ENCODE measurements around the gene REXO1. TPM values are rescaled to one million over a fixed set of nuclear protein-coding genes. Genes with fewer than 3 reads are reported as not detected.

The REXO1 gene
- total RNA-seq, 1 experiment from 2014 or later: 61.1 TPM

GRCh38 chr19:1766800-1767352, 81.4 kb downstream of the REXO1 start (continued):
- no peak for TF ChIP-seq MLX (CRISPR knock-in tag; IDR thresholded peaks at IDR 0.05)
- no peak for TF ChIP-seq ZNF425 (CRISPR knock-in tag; conservative IDR thresholded peaks at IDR 0.05)
- no peak for TF ChIP-seq OVOL2 (CRISPR knock-in tag; IDR thresholded peaks at IDR 0.05; ENCODE audit: borderline replicate concordance)
- no peak for TF ChIP-seq ZNF121 (CRISPR knock-in tag; IDR thresholded peaks at IDR 0.05)

GRCh38 chr19:1765904-1766799, 82.1 kb downstream of the REXO1 start:
- peaks cover 8% of the 10 kb centered on the region for H3K36me3 Mint-ChIP-seq
- ChIA-PET CTCF (interaction anchor here (0.6 to 9.4 kb wide), 13 partner anchors 11 to 251 kb away, joined by 3 to 161 read pairs (median 7); no protein-coding TSS in a partner anchor), POLR2A (interaction anchor here (0.7 kb wide), 1 partner anchor 551 kb away, joined by 3 read pairs; no protein-coding TSS in a partner anchor)
- H3K4me1 Mint-ChIP-seq: peaks cover 11% of the 10 kb centered on the region
- no peak for DNase-seq (ENCODE audit: low spot score)
- H3K4me3 Mint-ChIP-seq: no peak overlapping the region
- TF ChIP-seq IRF2 (CRISPR knock-in tag; IDR thresholded peaks at IDR 0.05; ENCODE audit: borderline replicate concordance, low read depth) (no peak), GABPB1 (CRISPR knock-in tag; IDR thresholded peaks at IDR 0.05) (no peak), TEAD4 (CRISPR knock-in tag; IDR thresholded peaks at IDR 0.05) (no peak), TEAD1 (CRISPR knock-in tag; IDR thresholded peaks at IDR 0.05) (no peak), IRF1 (CRISPR knock-in tag; IDR thresholded peaks at IDR 0.05) (no peak), ETV6 (CRISPR knock-in tag; IDR thresholded peaks at IDR 0.05) (no peak), ZNF138 (CRISPR knock-in tag; conservative IDR thresholded peaks at IDR 0.05) (no peak), ZNF281 (CRISPR knock-in tag; IDR thresholded peaks at IDR 0.05) (no peak), ELF4 (CRISPR knock-in tag; IDR thresholded peaks at IDR 0.05; ENCODE audit: low read depth) (no peak), OVOL2 (CRISPR knock-in tag; IDR thresholded peaks at IDR 0.05; ENCODE audit: borderline replicate concordance) (no peak)
- H3K9me3 Mint-ChIP-seq: peaks cover 12% of the 10 kb centered on the region
- no peak overlapping the region for H3K27ac Mint-ChIP-seq
- peaks cover 100% of the 10 kb centered on the region for H3K27me3 Mint-ChIP-seq (ENCODE audit: low read depth)
- no peak; the same call in 1 of the 2 replicates for ATAC-seq

Small RNA genes within 50 kb of the gene (microRNA-seq; reads per million reads assigned to microRNA genes)
- gene MIR1909 (ENCODE audit: borderline number of aligned reads): 12.2 reads per million, percentile 30 among the genes with 10 or more reads in this experiment

Other genes with a start within 250 kb of the REXO1 start
- gene UQCR11, start 243.0 kb downstream of the REXO1 start, total RNA-seq (2021): 195 to 198 TPM (median 196 TPM) in 3 replicates
- gene TCF3, start 195.9 kb downstream of the REXO1 start, total RNA-seq (2021): 323 to 350 TPM (median 324 TPM) in 3 replicates
- 0.04 TPM in 1 of 3 replicates, not detected in the others for gene ONECUT3, start 95.0 kb downstream of the REXO1 start, total RNA-seq (2021)
- gene ATP8B3, start 36.2 kb downstream of the REXO1 start, total RNA-seq (2021): 5.5 to 8.2 TPM (median 8.0 TPM) in 3 replicates
- 54.4 to 64.0 TPM (median 55.4 TPM) in 3 replicates for gene KLF16, start 15.1 kb upstream of the REXO1 start, total RNA-seq (2021)
- gene ABHD17A, start 37.0 kb upstream of the REXO1 start, total RNA-seq (2021): 55.0 to 60.7 TPM (median 57.3 TPM) in 3 replicates
- gene ADAT3, start 56.9 kb upstream of the REXO1 start, total RNA-seq (2021): 15.0 to 20.3 TPM (median 15.9 TPM) in 3 replicates
- gene SCAMP4, start 56.9 kb upstream of the REXO1 start, total RNA-seq (2021): 81.3 to 86.1 TPM (median 86.1 TPM) in 3 replicates
- 102 to 126 TPM (median 107 TPM) in 3 replicates for gene CSNK1G2, start 92.7 kb upstream of the REXO1 start, total RNA-seq (2021)
- gene BTBD2, start 167.2 kb upstream of the REXO1 start, total RNA-seq (2021): 106 to 148 TPM (median 145 TPM) in 3 replicates
- 150 to 165 TPM (median 163 TPM) in 3 replicates for gene MKNK2, start 202.8 kb upstream of the REXO1 start, total RNA-seq (2021)
- 8.1 to 9.8 TPM (median 9.6 TPM) in 3 replicates for gene MOB3A, start 247.8 kb upstream of the REXO1 start, total RNA-seq (2021)
- gene IZUMO4, start 248.4 kb upstream of the REXO1 start, total RNA-seq (2021): 0.73 to 1.9 TPM (median 1.8 TPM) in 3 replicates

All from WTC11 (cell line).